ENCODE measurements around the gene CCDC171. TPM values are rescaled to one million over a fixed set of nuclear protein-coding genes. Genes with fewer than 3 reads are reported as not detected.
A peak's percentile ranks its signal among the peaks of the same experiment; 100 is the strongest.

The CCDC171 gene
- total and polyA plus RNA-seq, 2 experiments from 2014 or later, result 0.73 to 2.9 TPM

- Histone ChIP-seq H3K4me3 (no peak overlapping the region), H3K9me2 (replicated peaks; ENCODE audit: insufficient read depth) (no peaks in the 10 kb centered on the region), H3K27ac (no peak overlapping the region), H3K79me2 (no peaks in the 10 kb centered on the region), H3K27me3 (no peaks in the 10 kb centered on the region), H3K36me3 (replicated peaks; ENCODE audit: insufficient read depth, low read depth) (no peaks in the 10 kb centered on the region), H3K9me3 (ENCODE audit: low read depth) (no peaks in the 10 kb centered on the region), H4K20me1 (ENCODE audit: insufficient read depth, poor library complexity, severe bottlenecking) (no peaks in the 10 kb centered on the region), H3K4me1 (ENCODE audit: insufficient read depth) (no peaks in the 10 kb centered on the region), H3K4me2 (no peak overlapping the region), H2AFZ (no peak overlapping the region)
- 38% methylated on average over 2 of the region's 2 CpGs for WGBS (ENCODE audit: low lambda C conversion rate, missing lambda C conversion rate)
- peak; percentile 50 for DNase-seq (ENCODE audit: low spot score)
- TF ChIP-seq EZH2phosphoT487 (IDR thresholded peaks at IDR 0.05; ENCODE audit: low read depth, severe bottlenecking, unreplicated experiment), result no peak
- peak; percentile 78 for TF ChIP-seq CTCF (IDR thresholded peaks at IDR 0.05; ENCODE audit: poor library complexity)
- no peak for TF ChIP-seq EZH2 (IDR thresholded peaks at IDR 0.05; ENCODE audit: borderline replicate concordance)
Observed at GRCh38 chr9:15606643-15607472, 54.0 kb downstream of the CCDC171 start.

- no peaks in the 10 kb centered on the region for H3K36me3 ChIP-seq (replicated peaks; ENCODE audit: insufficient read depth, low read depth)
- no peaks in the 10 kb centered on the region for H3K27me3 ChIP-seq
- H3K4me3 ChIP-seq, result no peak overlapping the region
- TF ChIP-seq CTCF (IDR thresholded peaks at IDR 0.05; ENCODE audit: poor library complexity), result no peak
- no peak for TF ChIP-seq EZH2phosphoT487 (IDR thresholded peaks at IDR 0.05; ENCODE audit: low read depth, severe bottlenecking, unreplicated experiment)
- no peak for TF ChIP-seq EZH2 (IDR thresholded peaks at IDR 0.05; ENCODE audit: borderline replicate concordance)
- no peaks in the 10 kb centered on the region for H4K20me1 ChIP-seq (ENCODE audit: insufficient read depth, poor library complexity, severe bottlenecking)
- H3K9me2 ChIP-seq (replicated peaks; ENCODE audit: insufficient read depth), result no peaks in the 10 kb centered on the region
- no peak for DNase-seq (ENCODE audit: low spot score)
- no peak overlapping the region for H2AFZ ChIP-seq
- 86% methylated on average over 4 of the region's 4 CpGs for WGBS (ENCODE audit: low lambda C conversion rate, missing lambda C conversion rate)
- H3K4me2 ChIP-seq, result no peak overlapping the region
- no peak overlapping the region for H3K27ac ChIP-seq
- no peaks in the 10 kb centered on the region for H3K4me1 ChIP-seq (ENCODE audit: insufficient read depth)
- no peaks in the 10 kb centered on the region for H3K9me3 ChIP-seq (ENCODE audit: low read depth)
- H3K79me2 ChIP-seq, result no peaks in the 10 kb centered on the region
Observed at GRCh38 chr9:15612962-15613361, 60.1 kb downstream of the CCDC171 start.

GRCh38 chr9:15617782-15618181 is 64.9 kb downstream of the CCDC171 start:
- Histone ChIP-seq H3K27me3 (no peaks in the 10 kb centered on the region), H2AFZ (no peak overlapping the region), H3K4me2 (no peak overlapping the region), H3K27ac (no peak overlapping the region), H3K4me3 (no peak overlapping the region), H3K9me2 (replicated peaks; ENCODE audit: insufficient read depth) (no peaks in the 10 kb centered on the region), H4K20me1 (ENCODE audit: insufficient read depth, poor library complexity, severe bottlenecking) (no peaks in the 10 kb centered on the region), H3K36me3 (replicated peaks; ENCODE audit: insufficient read depth, low read depth) (no peaks in the 10 kb centered on the region), H3K9me3 (ENCODE audit: low read depth) (no peaks in the 10 kb centered on the region), H3K79me2 (no peaks in the 10 kb centered on the region), H3K4me1 (ENCODE audit: insufficient read depth) (no peaks in the 10 kb centered on the region)
- no peak for DNase-seq (ENCODE audit: low spot score)
- 91% methylated on average over 7 of the region's 7 CpGs for WGBS (ENCODE audit: low lambda C conversion rate, missing lambda C conversion rate)
- TF ChIP-seq EZH2 (IDR thresholded peaks at IDR 0.05; ENCODE audit: borderline replicate concordance), result no peak
- no peak for TF ChIP-seq EZH2phosphoT487 (IDR thresholded peaks at IDR 0.05; ENCODE audit: low read depth, severe bottlenecking, unreplicated experiment)
- no peak for TF ChIP-seq CTCF (IDR thresholded peaks at IDR 0.05; ENCODE audit: poor library complexity)

Data from hepatocyte (in vitro differentiated cells).